ENCODE results near the gene SIAE.

The SIAE gene

GRCh38 chr11:124658986-124659385, 14.6 kb downstream of the SIAE start:
- Histone ChIP-seq H3K4me3 (ENCODE audit: low read length, poor library complexity, severe bottlenecking) (no peak overlapping the region), H3K9me3 (ENCODE audit: insufficient read depth, low read depth, low read length) (no peaks in the 10 kb centered on the region), H3K79me2 (ENCODE audit: insufficient read depth, low read length) (no peaks in the 10 kb centered on the region), H3K4me2 (ENCODE audit: low read depth, low read length, poor library complexity, severe bottlenecking) (no peak overlapping the region), H3F3A (ENCODE audit: low read depth) (no peaks in the 10 kb centered on the region), H3K9ac (ENCODE audit: low read depth, low read length, poor library complexity, severe bottlenecking) (no peak overlapping the region), H3K9me2 (replicated peaks; ENCODE audit: low read depth, low read length) (no peaks in the 10 kb centered on the region), H3K36me3 (ENCODE audit: insufficient read depth, low read length) (no peaks in the 10 kb centered on the region), H2AFZ (ENCODE audit: low read length) (no peak overlapping the region), H3K4me1 (ENCODE audit: insufficient read depth, low read length, poor library complexity, severe bottlenecking) (no peaks in the 10 kb centered on the region), H3K27me3 (ENCODE audit: insufficient read depth, low read length, poor library complexity, severe bottlenecking) (no peaks in the 10 kb centered on the region), H4K20me1 (ENCODE audit: insufficient read depth, low read length, poor library complexity, severe bottlenecking) (no peaks in the 10 kb centered on the region)
- no peak for TF ChIP-seq CTCF (conservative IDR thresholded peaks at IDR 0.05; ENCODE audit: low read length)
- TF ChIP-seq EZH2phosphoT487 (IDR thresholded peaks at IDR 0.05; ENCODE audit: borderline replicate concordance): no peak

DNA sequence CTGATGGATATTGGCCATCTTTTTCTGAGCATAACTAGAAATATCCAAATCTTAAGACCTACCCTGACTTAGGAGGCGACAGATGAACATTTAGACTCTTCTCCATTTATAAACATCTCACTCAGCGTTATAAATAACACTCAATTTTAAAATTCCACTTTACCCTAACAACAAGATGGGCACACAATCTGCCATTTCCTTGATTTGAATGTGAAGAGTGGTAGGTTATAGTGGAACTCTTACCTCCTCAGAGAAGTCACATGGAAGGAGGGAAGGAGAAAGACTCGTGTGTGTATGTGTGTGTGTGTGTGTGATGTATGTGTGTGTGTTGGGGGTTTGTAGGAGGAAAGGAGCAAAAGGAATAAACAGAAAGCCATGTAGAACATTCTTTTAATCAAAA, 15.0 kb downstream of the SIAE start:
- Histone ChIP-seq H3F3A (ENCODE audit: low read depth) (no peaks in the 10 kb centered on the region), H3K9me2 (replicated peaks; ENCODE audit: low read depth, low read length) (no peaks in the 10 kb centered on the region), H3K79me2 (ENCODE audit: insufficient read depth, low read length) (no peaks in the 10 kb centered on the region), H3K9ac (ENCODE audit: low read depth, low read length, poor library complexity, severe bottlenecking) (no peak overlapping the region), H3K9me3 (ENCODE audit: insufficient read depth, low read depth, low read length) (no peaks in the 10 kb centered on the region), H4K20me1 (ENCODE audit: insufficient read depth, low read length, poor library complexity, severe bottlenecking) (no peaks in the 10 kb centered on the region), H3K4me1 (ENCODE audit: insufficient read depth, low read length, poor library complexity, severe bottlenecking) (no peaks in the 10 kb centered on the region), H3K4me3 (ENCODE audit: low read length, poor library complexity, severe bottlenecking) (no peak overlapping the region), H3K4me2 (ENCODE audit: low read depth, low read length, poor library complexity, severe bottlenecking) (no peak overlapping the region), H3K27me3 (ENCODE audit: insufficient read depth, low read length, poor library complexity, severe bottlenecking) (no peaks in the 10 kb centered on the region), H3K36me3 (ENCODE audit: insufficient read depth, low read length) (no peaks in the 10 kb centered on the region), H2AFZ (ENCODE audit: low read length) (no peak overlapping the region)
- TF ChIP-seq EZH2phosphoT487 (IDR thresholded peaks at IDR 0.05; ENCODE audit: borderline replicate concordance): no peak
- no peak for TF ChIP-seq CTCF (conservative IDR thresholded peaks at IDR 0.05; ENCODE audit: low read length)

GRCh38 chr11:124657904-124658303, 15.6 kb downstream of the SIAE start:
- Histone ChIP-seq H3F3A (ENCODE audit: low read depth) (no peaks in the 10 kb centered on the region), H3K79me2 (ENCODE audit: insufficient read depth, low read length) (no peaks in the 10 kb centered on the region)

More at GRCh38 chr11:124657904-124658303, 15.6 kb downstream of the SIAE start:
- Histone ChIP-seq H3K9me2 (replicated peaks; ENCODE audit: low read depth, low read length) (no peaks in the 10 kb centered on the region), H4K20me1 (ENCODE audit: insufficient read depth, low read length, poor library complexity, severe bottlenecking) (no peaks in the 10 kb centered on the region), H2AFZ (ENCODE audit: low read length) (no peak overlapping the region), H3K4me2 (ENCODE audit: low read depth, low read length, poor library complexity, severe bottlenecking) (no peak overlapping the region), H3K36me3 (ENCODE audit: insufficient read depth, low read length) (no peaks in the 10 kb centered on the region), H3K9me3 (ENCODE audit: insufficient read depth, low read depth, low read length) (no peaks in the 10 kb centered on the region), H3K4me1 (ENCODE audit: insufficient read depth, low read length, poor library complexity, severe bottlenecking) (no peaks in the 10 kb centered on the region), H3K4me3 (ENCODE audit: low read length, poor library complexity, severe bottlenecking) (no peak overlapping the region), H3K9ac (ENCODE audit: low read depth, low read length, poor library complexity, severe bottlenecking) (no peak overlapping the region), H3K27me3 (ENCODE audit: insufficient read depth, low read length, poor library complexity, severe bottlenecking) (no peaks in the 10 kb centered on the region)
- TF ChIP-seq CTCF (conservative IDR thresholded peaks at IDR 0.05; ENCODE audit: low read length) (no peak), EZH2phosphoT487 (IDR thresholded peaks at IDR 0.05; ENCODE audit: borderline replicate concordance) (no peak)
